Mesendoderm (in vitro differentiated cells): ENCODE measurements around the gene ARMC2.
A peak's percentile ranks its signal among the peaks of the same experiment; 100 is the strongest.

Experiments used
- DNase-seq: peaks from one replicate; pipeline ENCODE4 v3.0.0; 2013
- H2AK5ac ChIP-seq: 2 replicates; pipeline ENCODE4 v1.6.1; 2013; ENCODE audit warnings: low read length, inconsistent platforms
- H2BK120ac ChIP-seq: 2 replicates; pipeline ENCODE4 v1.6.1; 2013; ENCODE audit warnings: low read depth, mild to moderate bottlenecking, low read length, moderate library complexity, mixed read lengths
- H2BK15ac ChIP-seq: replicated peaks from 2 replicates; pipeline ENCODE4 v1.6.1; 2013; ENCODE audit warnings: low read depth, mild to moderate bottlenecking, moderate library complexity
- H2BK5ac ChIP-seq: 2 replicates; pipeline ENCODE4 v1.6.1; 2013; ENCODE audit warnings: low read length, inconsistent platforms
- H3K18ac ChIP-seq: 2 replicates; pipeline ENCODE4 v1.6.1; 2013; ENCODE audit warnings: mild to moderate bottlenecking, low read length, mixed read lengths
- H3K23ac ChIP-seq: one replicate; pipeline ENCODE4 v1.6.1; 2013; ENCODE audit warnings: low read length
- H3K27ac ChIP-seq: 2 replicates; pipeline ENCODE4 v1.5.1; 2013; ENCODE audit warnings: low read depth, mild to moderate bottlenecking, inconsistent platforms, low read length, moderate library complexity
- H3K27me3 ChIP-seq: 2 replicates; pipeline ENCODE4 v1.6.1; 2013; ENCODE audit warnings: low read length, control low read depth, mild to moderate bottlenecking, inconsistent platforms; ENCODE audit not compliant: insufficient read depth, poor library complexity
- H3K36me3 ChIP-seq: 2 replicates; pipeline ENCODE4 v1.6.1; 2013; ENCODE audit warnings: low read length, inconsistent platforms; ENCODE audit not compliant: control insufficient read depth, insufficient read depth
- H3K4ac ChIP-seq: one replicate; pipeline ENCODE4 v1.6.1; 2013; ENCODE audit warnings: low read depth, mild to moderate bottlenecking, low read length, moderate library complexity
- H3K4me1 ChIP-seq: 2 replicates; pipeline ENCODE4 v1.6.1; 2013; ENCODE audit warnings: low read depth, low read length, inconsistent platforms; ENCODE audit not compliant: control insufficient read depth
- H3K4me2 ChIP-seq: 2 replicates; pipeline ENCODE4 v1.6.1; 2013; ENCODE audit warnings: low read length
- H3K4me3 ChIP-seq: 2 replicates; pipeline ENCODE4 v1.5.1; 2013; ENCODE audit warnings: mild to moderate bottlenecking, low read length
- H3K56ac ChIP-seq: one replicate; pipeline ENCODE4 v1.6.1; 2013; ENCODE audit warnings: low read length
- H3K79me1 ChIP-seq: 2 replicates; pipeline ENCODE4 v1.6.1; 2013; ENCODE audit warnings: low read length, inconsistent platforms
- H3K79me2 ChIP-seq: 2 replicates; pipeline ENCODE4 v1.6.1; 2013; ENCODE audit warnings: mild to moderate bottlenecking, low read length; ENCODE audit not compliant: control insufficient read depth, insufficient read depth
- H3K9ac ChIP-seq: 2 replicates; pipeline ENCODE4 v1.6.1; 2013; ENCODE audit warnings: low read length, inconsistent platforms
- H4K5ac ChIP-seq: one replicate; pipeline ENCODE4 v1.6.1; 2013; ENCODE audit warnings: low read length
- H4K8ac ChIP-seq: one replicate; pipeline ENCODE4 v1.6.1; 2013; ENCODE audit warnings: low read depth, mild to moderate bottlenecking, control low read depth, low read length, moderate library complexity
- WGBS: extraction: QIAGEN DNeasy Blood & Tissue Kit; methylation state at CpG from one replicate; pipeline ENCODE4 v1.1.7; 2013; ENCODE audit warnings: low lambda C conversion rate, missing lambda C conversion rate; ENCODE audit not compliant: insufficient coverage; ENCODE audit errors: extremely low coverage; 5-methylcytosine and 5-hydroxymethylcytosine counted together

ARMC2 gene

DNA sequence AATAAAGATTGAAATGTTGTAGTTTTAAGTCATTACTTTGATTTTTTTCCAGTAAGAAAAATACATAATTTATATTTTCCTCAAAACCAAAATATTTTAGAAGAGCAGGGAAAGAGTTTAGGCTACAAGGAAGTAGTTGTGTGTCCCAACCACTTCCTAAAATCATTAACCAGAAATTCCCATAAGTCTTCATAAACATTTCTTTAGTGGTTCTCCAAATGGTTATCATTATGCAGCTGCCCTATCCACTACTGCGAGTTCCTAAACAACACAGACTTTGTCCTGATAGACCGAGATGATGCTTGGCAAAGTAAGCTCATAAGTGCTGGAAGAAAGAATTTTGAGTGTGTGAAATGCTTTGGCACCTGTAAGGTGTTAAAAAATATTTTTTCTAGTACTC, 93.6 kb downstream of the ARMC2 start:
- no peak overlapping the region for H2BK120ac ChIP-seq
- H3K4me3 ChIP-seq = no peak overlapping the region
- no peaks in the 10 kb centered on the region for H3K27me3 ChIP-seq
- no peak overlapping the region for H3K4me2 ChIP-seq
- H3K56ac ChIP-seq = no peak overlapping the region
- no peak overlapping the region for H4K5ac ChIP-seq
- H3K27ac ChIP-seq = no peak overlapping the region
- H3K36me3 ChIP-seq = no peaks in the 10 kb centered on the region
- no peak overlapping the region for H3K4ac ChIP-seq
- H3K4me1 ChIP-seq = no peaks in the 10 kb centered on the region
- no peak overlapping the region for H2AK5ac ChIP-seq
- H2BK5ac ChIP-seq = no peak overlapping the region
- H3K9ac ChIP-seq = no peak overlapping the region
- H3K18ac ChIP-seq = no peak overlapping the region
- H4K8ac ChIP-seq = no peak overlapping the region
- H2BK15ac ChIP-seq = no peak overlapping the region
- DNase-seq = no peak
- H3K79me2 ChIP-seq = no peaks in the 10 kb centered on the region
- H3K79me1 ChIP-seq = no peaks in the 10 kb centered on the region
- H3K23ac ChIP-seq = no peak overlapping the region
- WGBS = no CpG with 5 or more reads among the region's 2 CpGs

DNA sequence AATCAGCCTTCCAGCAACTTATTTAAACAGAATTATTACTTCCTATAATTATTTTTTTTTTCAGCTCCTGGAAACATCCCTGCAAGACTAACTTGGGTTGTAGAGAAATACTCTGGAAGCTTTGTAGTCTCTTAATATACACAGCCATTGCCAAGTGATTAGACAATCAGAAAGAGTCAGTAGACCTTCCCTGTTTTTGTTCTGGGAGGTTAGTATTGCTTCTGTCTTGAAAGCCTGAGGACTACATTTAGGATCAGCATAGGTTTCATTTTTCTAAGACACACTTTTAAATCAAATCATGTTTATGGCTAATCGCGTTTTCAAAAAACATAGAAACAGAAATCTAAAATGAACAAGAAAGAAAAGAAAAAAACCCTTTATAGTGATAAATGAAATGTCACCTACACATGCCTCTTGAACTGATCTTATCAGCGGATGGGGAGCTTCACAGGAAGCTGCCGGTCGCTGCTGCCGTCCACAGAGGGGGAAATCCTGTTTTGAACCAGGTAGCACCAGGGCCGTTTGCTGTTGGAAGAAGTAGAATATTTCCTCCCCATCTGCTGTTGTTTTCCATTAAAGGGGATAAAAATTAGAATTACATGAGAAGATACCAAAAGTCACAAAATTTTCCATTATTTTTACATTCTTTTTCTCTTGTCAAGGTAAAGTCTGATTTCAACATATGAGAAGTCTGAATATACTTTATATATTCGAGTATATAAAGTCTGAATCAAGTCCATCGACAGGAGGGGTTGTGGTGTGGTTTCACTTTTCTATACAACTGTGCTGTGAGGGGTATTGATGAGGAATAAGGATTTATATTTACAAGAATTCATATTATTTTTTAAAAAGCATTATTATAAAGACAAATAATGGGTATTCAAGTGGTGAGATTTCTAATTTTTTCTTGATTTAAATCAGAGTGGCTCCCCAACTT, 94.6 kb downstream of the ARMC2 start:
- Histone ChIP-seq H4K8ac (no peak overlapping the region), H4K5ac (no peak overlapping the region), H3K18ac (no peak overlapping the region), H3K23ac (no peak overlapping the region), H2AK5ac (no peak overlapping the region), H3K27me3 (no peaks in the 10 kb centered on the region), H3K9ac (no peak overlapping the region), H3K36me3 (no peaks in the 10 kb centered on the region), H3K4ac (no peak overlapping the region), H3K4me3 (no peak overlapping the region), H3K79me1 (no peaks in the 10 kb centered on the region), H2BK15ac (no peak overlapping the region), H3K27ac (no peak overlapping the region), H3K4me2 (no peak overlapping the region), H3K4me1 (no peaks in the 10 kb centered on the region), H2BK120ac (no peak overlapping the region), H2BK5ac (no peak overlapping the region), H3K79me2 (no peaks in the 10 kb centered on the region), H3K56ac (no peak overlapping the region)
- WGBS = no CpG with 5 or more reads among the region's 9 CpGs
- DNase-seq = peak; percentile 42

DNA sequence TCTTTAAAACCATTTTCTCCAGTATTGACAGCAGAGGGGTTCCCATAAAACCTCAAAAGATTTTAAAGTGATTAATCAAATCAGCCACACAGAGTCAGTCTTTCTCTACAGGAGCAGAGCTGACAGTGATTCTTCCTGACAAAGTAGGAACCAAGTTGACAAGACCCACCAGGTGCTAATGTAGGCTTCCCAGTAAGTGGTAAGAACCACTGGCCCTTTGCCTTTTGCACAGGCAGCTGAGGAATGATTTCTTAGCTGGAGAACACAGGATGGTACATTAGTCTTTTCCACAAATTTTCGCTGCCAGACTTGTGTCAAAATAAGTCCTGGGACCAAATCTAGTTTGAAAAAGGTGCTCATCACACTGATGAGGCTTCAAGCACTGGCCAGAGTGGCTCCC, 95.8 kb downstream of the ARMC2 start:
- Histone ChIP-seq H3K9ac (no peak overlapping the region), H3K79me1 (no peaks in the 10 kb centered on the region), H3K4ac (no peak overlapping the region), H3K27ac (no peak overlapping the region), H3K27me3 (no peaks in the 10 kb centered on the region), H2BK15ac (no peak overlapping the region), H3K4me1 (no peaks in the 10 kb centered on the region), H3K79me2 (no peaks in the 10 kb centered on the region), H4K5ac (no peak overlapping the region), H2BK120ac (no peak overlapping the region), H3K56ac (no peak overlapping the region), H3K23ac (no peak overlapping the region), H3K36me3 (no peaks in the 10 kb centered on the region), H3K4me2 (no peak overlapping the region), H3K18ac (no peak overlapping the region), H2AK5ac (no peak overlapping the region), H4K8ac (no peak overlapping the region), H3K4me3 (no peak overlapping the region), H2BK5ac (no peak overlapping the region)
- WGBS = no CpG with 5 or more reads among the region's 1 CpG
- DNase-seq = no peak

DNA sequence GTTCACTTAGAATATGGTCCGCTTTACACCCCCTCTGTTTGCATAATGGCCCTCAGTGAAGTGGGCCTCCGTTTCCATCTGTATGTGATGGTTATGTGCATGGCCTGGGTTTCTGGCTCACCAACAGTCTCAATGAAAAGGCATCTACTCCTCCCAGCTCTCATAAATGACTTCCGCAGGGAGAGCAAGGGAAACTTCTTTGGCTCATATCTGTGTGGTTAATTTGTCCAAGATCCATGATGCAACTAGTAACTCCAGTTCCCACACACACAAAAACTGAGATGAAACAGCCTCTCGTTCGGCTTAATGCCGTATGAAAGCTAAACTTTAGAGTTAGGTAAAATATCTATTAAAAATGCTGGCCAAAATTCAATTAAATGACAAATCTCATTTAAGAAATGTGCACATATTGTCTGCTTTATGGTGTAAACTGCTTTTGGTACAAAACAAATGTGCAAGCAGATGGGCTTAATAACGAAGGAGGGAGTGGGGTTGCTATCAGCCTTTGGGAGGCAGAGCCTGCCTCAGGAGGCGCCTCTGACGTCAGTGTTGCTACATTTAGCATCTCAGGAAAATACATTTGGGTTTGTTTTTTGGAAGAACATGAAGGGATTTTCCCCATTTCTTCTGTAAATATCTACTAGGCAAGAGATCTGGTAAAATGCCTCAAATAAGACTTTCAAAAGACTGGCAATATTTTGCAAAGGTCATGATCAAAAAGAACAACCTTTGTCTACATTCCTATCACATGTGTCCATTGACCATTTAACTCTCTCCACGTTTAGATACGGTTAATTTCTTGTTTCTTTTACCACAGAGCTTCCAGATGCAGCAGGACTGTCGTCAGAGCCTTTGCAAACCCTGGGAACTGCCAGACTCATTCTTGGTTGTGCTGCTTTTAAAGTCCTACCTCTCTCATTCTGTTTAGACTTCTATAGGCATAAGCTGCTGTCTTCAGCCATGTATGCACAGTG, 96.8 kb downstream of the ARMC2 start:
- Histone ChIP-seq H2AK5ac (no peak overlapping the region), H2BK5ac (no peak overlapping the region), H3K4me3 (no peak overlapping the region), H3K27ac (no peak overlapping the region), H3K4ac (no peak overlapping the region), H3K79me1 (no peaks in the 10 kb centered on the region), H3K79me2 (no peaks in the 10 kb centered on the region), H3K23ac (no peak overlapping the region), H3K4me1 (no peaks in the 10 kb centered on the region), H3K27me3 (no peaks in the 10 kb centered on the region), H3K18ac (no peak overlapping the region), H3K36me3 (no peaks in the 10 kb centered on the region), H3K9ac (no peak overlapping the region), H3K4me2 (no peak overlapping the region), H4K8ac (no peak overlapping the region), H2BK15ac (no peak overlapping the region), H3K56ac (no peak overlapping the region), H4K5ac (no peak overlapping the region), H2BK120ac (no peak overlapping the region)
- DNase-seq = no peak
- WGBS = no CpG with 5 or more reads among the region's 12 CpGs

DNA sequence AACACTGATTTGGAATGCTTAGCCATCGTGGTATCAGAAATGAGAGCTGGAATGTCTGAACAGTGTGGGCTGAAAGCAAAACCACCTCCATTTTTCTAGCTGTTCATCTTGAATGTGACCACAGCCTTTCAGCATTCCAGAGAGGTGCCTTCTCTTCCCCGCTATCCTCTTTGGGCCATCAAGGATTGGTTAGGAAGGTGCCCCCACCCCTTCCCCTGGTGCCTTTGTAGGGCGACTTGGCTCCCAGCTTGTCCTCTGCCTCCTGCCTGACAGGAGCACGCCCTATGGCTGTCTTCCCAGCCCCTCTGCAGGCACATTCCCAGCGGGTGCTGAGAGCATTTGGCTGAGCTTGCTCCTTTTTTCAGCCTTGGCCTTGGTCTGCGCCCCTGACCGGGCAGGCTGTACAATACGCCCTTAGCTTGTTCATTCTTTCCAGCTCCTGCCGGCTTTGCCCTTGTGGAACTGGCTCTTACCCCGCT, 97.5 kb downstream of the ARMC2 start:
- Histone ChIP-seq H3K23ac (no peak overlapping the region), H3K4me2 (no peak overlapping the region), H3K18ac (no peak overlapping the region), H3K27ac (no peak overlapping the region), H2BK120ac (no peak overlapping the region), H3K79me2 (no peaks in the 10 kb centered on the region), H4K8ac (no peak overlapping the region), H3K36me3 (no peaks in the 10 kb centered on the region), H4K5ac (no peak overlapping the region), H3K4me1 (no peaks in the 10 kb centered on the region), H3K4ac (no peak overlapping the region), H3K56ac (no peak overlapping the region), H3K9ac (no peak overlapping the region), H2AK5ac (no peak overlapping the region), H3K4me3 (no peak overlapping the region), H2BK15ac (no peak overlapping the region), H2BK5ac (no peak overlapping the region), H3K27me3 (no peaks in the 10 kb centered on the region), H3K79me1 (no peaks in the 10 kb centered on the region)
- no peak for DNase-seq
- no CpG with 5 or more reads among the region's 10 CpGs for WGBS
